A549 (cell line): ENCODE results near the gene LSS.

Experiments
- CEBPB ChIP-seq, 2 experiments: fragments of >200 bp in 1 of 2; sonication (Bioruptor Twin) in 1 of 2; formaldehyde crosslinking in 1 of 2; IDR thresholded peaks; 2 replicates each; pipeline ENCODE4 v1.6.1; 2012 to 2016
- EP300 ChIP-seq, 2 experiments: fragments of >200 bp; sonication (Bioruptor Twin); formaldehyde crosslinking; IDR thresholded peaks; 2 replicates in 1 of 2; 3 replicates in 1 of 2; pipeline ENCODE4 v1.6.1; 2016 to 2017
- FOXS1 ChIP-seq: fragments of 250-450 bp; sonication (Bioruptor Pico); IDR thresholded peaks from 2 replicates; pipeline ENCODE4 v1.5.0; 2020; ENCODE audit warnings: mild to moderate bottlenecking, moderate library complexity
- HDAC2 ChIP-seq: fragments of 200-600 bp; sonication (generic); IDR thresholded peaks from 2 replicates; pipeline ENCODE4 v1.6.1; 2016
- HOXA7 ChIP-seq: fragments of 250-450 bp; sonication (Bioruptor Pico); IDR thresholded peaks from 2 replicates; pipeline ENCODE4 v1.5.0; 2020; ENCODE audit warnings: mild to moderate bottlenecking, moderate library complexity
- RAD21 ChIP-seq, 2 experiments: fragments of >200 bp in 1 of 2; sonication (Bioruptor Twin) in 1 of 2; formaldehyde crosslinking in 1 of 2; IDR thresholded peaks in 1 of 2; conservative IDR thresholded peaks in 1 of 2; 2 replicates in 1 of 2; 3 replicates in 1 of 2; pipeline ENCODE4 v1.6.1; 2012 to 2018; ENCODE audit warnings: inconsistent platforms in 1 of 2
- TF ChIP-seq, protein P1 (sequence below): fragments of >200 bp; sonication (Bioruptor Twin); formaldehyde crosslinking; IDR thresholded peaks from 3 replicates; pipeline ENCODE4 v1.5.1; 2016
- TF ChIP-seq, protein P2 (sequence below): fragments of 200-600 bp; sonication (generic); IDR thresholded peaks from 2 replicates; pipeline ENCODE4 v1.6.1; 2016; ENCODE audit warnings: antibody characterized with exemption, mild to moderate bottlenecking, moderate library complexity

DNA sequence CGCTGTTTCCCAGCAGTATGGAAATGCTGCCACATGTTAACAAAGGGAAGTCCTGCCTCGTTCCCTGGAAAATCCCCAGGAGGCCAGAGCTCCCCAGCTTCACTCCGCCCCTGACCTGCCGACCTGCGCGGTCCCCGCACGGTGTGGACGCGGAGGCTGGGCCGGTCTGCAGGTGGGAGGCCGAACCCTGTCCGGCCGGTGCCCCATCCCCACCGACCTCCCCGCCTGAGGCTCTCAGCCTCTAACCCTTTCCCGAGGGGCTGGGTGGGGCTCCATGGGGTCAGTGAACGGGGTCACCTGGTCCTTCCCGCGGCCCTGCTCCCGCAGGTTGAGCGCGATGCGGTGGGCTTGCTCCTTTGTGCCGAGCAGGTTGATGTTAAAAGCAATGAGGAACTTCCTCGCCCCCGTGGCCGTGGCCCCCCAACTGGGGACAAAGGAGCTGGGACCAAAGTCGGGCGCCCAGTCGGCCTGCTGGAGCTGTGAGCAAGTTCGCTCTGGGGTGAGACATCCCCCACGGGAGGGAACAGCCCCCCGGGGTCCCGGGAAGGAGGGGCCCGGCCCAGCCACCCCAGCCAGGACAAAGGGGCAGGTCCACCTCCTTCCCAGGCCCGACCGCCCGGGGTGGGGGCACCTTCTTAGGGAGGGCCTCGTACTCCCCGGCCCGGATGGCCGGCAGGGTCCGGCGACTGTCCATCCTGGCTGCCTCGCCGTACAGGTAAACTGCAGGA, 77.1 kb downstream of the LSS start:
- TF ChIP-seq HOXA7 = no peak
- no peak for TF ChIP-seq HDAC2
- TF ChIP-seq, protein P1, sequence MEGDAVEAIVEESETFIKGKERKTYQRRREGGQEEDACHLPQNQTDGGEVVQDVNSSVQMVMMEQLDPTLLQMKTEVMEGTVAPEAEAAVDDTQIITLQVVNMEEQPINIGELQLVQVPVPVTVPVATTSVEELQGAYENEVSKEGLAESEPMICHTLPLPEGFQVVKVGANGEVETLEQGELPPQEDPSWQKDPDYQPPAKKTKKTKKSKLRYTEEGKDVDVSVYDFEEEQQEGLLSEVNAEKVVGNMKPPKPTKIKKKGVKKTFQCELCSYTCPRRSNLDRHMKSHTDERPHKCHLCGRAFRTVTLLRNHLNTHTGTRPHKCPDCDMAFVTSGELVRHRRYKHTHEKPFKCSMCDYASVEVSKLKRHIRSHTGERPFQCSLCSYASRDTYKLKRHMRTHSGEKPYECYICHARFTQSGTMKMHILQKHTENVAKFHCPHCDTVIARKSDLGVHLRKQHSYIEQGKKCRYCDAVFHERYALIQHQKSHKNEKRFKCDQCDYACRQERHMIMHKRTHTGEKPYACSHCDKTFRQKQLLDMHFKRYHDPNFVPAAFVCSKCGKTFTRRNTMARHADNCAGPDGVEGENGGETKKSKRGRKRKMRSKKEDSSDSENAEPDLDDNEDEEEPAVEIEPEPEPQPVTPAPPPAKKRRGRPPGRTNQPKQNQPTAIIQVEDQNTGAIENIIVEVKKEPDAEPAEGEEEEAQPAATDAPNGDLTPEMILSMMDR = no peak
- no peak for TF ChIP-seq FOXS1 (CRISPR knock-in tag)
- TF ChIP-seq, protein P2, sequence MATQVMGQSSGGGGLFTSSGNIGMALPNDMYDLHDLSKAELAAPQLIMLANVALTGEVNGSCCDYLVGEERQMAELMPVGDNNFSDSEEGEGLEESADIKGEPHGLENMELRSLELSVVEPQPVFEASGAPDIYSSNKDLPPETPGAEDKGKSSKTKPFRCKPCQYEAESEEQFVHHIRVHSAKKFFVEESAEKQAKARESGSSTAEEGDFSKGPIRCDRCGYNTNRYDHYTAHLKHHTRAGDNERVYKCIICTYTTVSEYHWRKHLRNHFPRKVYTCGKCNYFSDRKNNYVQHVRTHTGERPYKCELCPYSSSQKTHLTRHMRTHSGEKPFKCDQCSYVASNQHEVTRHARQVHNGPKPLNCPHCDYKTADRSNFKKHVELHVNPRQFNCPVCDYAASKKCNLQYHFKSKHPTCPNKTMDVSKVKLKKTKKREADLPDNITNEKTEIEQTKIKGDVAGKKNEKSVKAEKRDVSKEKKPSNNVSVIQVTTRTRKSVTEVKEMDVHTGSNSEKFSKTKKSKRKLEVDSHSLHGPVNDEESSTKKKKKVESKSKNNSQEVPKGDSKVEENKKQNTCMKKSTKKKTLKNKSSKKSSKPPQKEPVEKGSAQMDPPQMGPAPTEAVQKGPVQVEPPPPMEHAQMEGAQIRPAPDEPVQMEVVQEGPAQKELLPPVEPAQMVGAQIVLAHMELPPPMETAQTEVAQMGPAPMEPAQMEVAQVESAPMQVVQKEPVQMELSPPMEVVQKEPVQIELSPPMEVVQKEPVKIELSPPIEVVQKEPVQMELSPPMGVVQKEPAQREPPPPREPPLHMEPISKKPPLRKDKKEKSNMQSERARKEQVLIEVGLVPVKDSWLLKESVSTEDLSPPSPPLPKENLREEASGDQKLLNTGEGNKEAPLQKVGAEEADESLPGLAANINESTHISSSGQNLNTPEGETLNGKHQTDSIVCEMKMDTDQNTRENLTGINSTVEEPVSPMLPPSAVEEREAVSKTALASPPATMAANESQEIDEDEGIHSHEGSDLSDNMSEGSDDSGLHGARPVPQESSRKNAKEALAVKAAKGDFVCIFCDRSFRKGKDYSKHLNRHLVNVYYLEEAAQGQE = no peak
- TF ChIP-seq EP300 (IDR thresholded peaks at IDR 0.05) = no peak
- no peak for TF ChIP-seq CEBPB (IDR thresholded peaks at IDR 0.05)
- TF ChIP-seq RAD21 (conservative IDR thresholded peaks at IDR 0.05 in 1 of 2, IDR thresholded peaks at IDR 0.05 in 1 of 2) = no peak
